Measurements from ENCODE around the gene SYNE4. TPM values are rescaled to one million over a fixed set of nuclear protein-coding genes. Genes with fewer than 3 reads are reported as not detected.

SYNE4 gene
- total RNA-seq, 1 experiment from 2014 or later, result 1.1 TPM

DNA sequence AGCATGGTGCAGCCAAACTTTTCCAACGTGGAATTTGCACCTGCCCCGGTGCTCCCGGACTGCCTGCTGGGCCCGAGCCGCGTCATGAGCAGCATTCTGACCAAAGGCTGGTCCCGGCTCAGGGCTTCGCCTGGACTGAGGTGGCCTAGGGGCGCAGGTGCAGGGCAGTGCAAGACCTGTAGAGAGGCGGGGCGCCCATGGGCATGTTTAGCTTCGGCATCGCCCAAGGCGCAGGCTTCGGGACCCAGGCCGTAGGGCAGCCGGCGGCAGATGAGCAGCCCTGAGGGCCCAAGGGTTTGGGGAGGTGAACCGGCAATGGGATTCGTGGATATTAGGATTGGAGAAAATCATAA is 48.7 kb downstream of the SYNE4 start:
- TF ChIP-seq POLR2AphosphoS5 (IDR thresholded peaks at IDR 0.05; ENCODE audit: low read depth, low read length) (no peak), SIN3A (IDR thresholded peaks at IDR 0.05; ENCODE audit: borderline replicate concordance, insufficient read depth, low read depth, low read length) (no peak), TCF7L2 (IDR thresholded peaks at IDR 0.05; ENCODE audit: low read depth, low read length) (no peak)
- TF ChIP-seq, protein P1, sequence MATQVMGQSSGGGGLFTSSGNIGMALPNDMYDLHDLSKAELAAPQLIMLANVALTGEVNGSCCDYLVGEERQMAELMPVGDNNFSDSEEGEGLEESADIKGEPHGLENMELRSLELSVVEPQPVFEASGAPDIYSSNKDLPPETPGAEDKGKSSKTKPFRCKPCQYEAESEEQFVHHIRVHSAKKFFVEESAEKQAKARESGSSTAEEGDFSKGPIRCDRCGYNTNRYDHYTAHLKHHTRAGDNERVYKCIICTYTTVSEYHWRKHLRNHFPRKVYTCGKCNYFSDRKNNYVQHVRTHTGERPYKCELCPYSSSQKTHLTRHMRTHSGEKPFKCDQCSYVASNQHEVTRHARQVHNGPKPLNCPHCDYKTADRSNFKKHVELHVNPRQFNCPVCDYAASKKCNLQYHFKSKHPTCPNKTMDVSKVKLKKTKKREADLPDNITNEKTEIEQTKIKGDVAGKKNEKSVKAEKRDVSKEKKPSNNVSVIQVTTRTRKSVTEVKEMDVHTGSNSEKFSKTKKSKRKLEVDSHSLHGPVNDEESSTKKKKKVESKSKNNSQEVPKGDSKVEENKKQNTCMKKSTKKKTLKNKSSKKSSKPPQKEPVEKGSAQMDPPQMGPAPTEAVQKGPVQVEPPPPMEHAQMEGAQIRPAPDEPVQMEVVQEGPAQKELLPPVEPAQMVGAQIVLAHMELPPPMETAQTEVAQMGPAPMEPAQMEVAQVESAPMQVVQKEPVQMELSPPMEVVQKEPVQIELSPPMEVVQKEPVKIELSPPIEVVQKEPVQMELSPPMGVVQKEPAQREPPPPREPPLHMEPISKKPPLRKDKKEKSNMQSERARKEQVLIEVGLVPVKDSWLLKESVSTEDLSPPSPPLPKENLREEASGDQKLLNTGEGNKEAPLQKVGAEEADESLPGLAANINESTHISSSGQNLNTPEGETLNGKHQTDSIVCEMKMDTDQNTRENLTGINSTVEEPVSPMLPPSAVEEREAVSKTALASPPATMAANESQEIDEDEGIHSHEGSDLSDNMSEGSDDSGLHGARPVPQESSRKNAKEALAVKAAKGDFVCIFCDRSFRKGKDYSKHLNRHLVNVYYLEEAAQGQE (IDR thresholded peaks at IDR 0.05; ENCODE audit: insufficient read depth in 1 of 2, low read depth in 2 of 2, low read length in 1 of 2), result no peak
- TF ChIP-seq, protein P2, sequence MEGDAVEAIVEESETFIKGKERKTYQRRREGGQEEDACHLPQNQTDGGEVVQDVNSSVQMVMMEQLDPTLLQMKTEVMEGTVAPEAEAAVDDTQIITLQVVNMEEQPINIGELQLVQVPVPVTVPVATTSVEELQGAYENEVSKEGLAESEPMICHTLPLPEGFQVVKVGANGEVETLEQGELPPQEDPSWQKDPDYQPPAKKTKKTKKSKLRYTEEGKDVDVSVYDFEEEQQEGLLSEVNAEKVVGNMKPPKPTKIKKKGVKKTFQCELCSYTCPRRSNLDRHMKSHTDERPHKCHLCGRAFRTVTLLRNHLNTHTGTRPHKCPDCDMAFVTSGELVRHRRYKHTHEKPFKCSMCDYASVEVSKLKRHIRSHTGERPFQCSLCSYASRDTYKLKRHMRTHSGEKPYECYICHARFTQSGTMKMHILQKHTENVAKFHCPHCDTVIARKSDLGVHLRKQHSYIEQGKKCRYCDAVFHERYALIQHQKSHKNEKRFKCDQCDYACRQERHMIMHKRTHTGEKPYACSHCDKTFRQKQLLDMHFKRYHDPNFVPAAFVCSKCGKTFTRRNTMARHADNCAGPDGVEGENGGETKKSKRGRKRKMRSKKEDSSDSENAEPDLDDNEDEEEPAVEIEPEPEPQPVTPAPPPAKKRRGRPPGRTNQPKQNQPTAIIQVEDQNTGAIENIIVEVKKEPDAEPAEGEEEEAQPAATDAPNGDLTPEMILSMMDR (IDR thresholded peaks at IDR 0.05), result no peak
- DNase-seq (ENCODE audit: low read depth, low spot score) (no peak), ATAC-seq (no peak; the same call in 1 of the 2 replicates)
- no peak overlapping the region for H3K4me3 ChIP-seq (ENCODE audit: low read depth in 2 of 2, low read length in 2 of 2)
- in situ Hi-C loops (cut with HindIII; ENCODE audit: low pct_unique_long_range_greater_than_20kb, low sequenced_read_pairs), result no loop called here
- H3K27me3 ChIP-seq (ENCODE audit: control insufficient read depth, insufficient read depth, low read length), result peaks cover 5% of the 10 kb centered on the region; the same call in 1 of the 2 replicates
- ChIA-PET CTCF (no interaction called here), POLR2A (no interaction called here)
- BruUV-seq (replicated peaks), result no TSS peak
- intact Hi-C loops (cut with micrococcal nuclease; ENCODE audit: unreplicated experiment), result no loop called here
- no peak overlapping the region for H3K27ac ChIP-seq (ENCODE audit: low read length)
- no peaks in the 10 kb centered on the region for H3K36me3 ChIP-seq (ENCODE audit: control insufficient read depth, insufficient read depth, low read length)
- no peaks in the 10 kb centered on the region for H3K4me1 ChIP-seq (ENCODE audit: control insufficient read depth, insufficient read depth, low read length)
- no peaks in the 10 kb centered on the region for H3K9me3 ChIP-seq (ENCODE audit: control insufficient read depth, insufficient read depth, low read depth, low read length)

DNA sequence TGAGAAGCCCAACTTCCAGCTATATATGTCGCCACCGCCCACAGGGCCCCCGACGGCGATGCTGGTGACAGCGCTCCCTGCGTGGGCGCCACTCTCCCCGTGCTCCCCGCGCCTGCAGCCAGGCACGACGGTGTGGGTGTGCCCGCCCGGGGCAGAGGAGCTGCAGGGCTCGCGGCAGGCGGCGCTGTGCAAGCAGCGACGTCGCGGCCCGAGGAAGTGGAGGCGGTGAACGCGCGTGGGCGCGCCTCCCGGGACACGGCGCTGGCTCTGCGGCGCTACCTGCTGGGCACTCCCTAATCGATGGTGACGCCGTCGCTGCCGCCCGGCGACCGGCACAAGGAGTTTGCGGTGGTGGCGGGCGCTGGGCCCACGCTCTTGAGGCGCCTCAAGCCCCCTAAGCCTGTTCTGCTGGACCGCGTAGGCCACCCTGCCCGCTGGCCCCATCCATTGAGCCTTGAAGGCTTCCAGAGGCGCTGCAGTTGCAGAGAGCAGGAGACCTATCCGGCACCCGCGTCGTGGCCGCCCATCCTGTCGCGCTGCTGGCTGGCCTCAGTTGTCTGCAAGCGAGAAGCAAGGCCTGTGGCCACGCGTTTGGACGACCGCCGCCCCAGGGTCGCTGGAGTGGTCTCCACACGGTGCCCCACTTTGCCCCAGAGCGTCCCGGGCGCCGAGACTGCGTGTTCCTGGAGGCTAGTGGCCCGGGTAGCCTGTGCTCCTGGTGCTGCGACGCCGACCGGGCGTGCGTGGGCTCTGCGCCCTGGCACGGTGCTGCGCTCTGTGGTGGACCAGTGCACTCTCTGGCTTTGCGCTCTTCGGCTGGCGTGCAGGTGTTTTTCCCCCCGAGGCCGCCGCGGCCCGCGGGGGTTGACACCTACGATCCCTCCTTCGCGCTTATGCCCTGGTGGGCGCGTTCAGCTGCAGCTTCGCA is 49.3 kb downstream of the SYNE4 start:
- ChIA-PET CTCF (no interaction called here), POLR2A (no interaction called here)
- intact Hi-C loops (cut with micrococcal nuclease; ENCODE audit: unreplicated experiment), result no loop called here
- no peaks in the 10 kb centered on the region for H3K9me3 ChIP-seq (ENCODE audit: control insufficient read depth, insufficient read depth, low read depth, low read length)
- H3K36me3 ChIP-seq (ENCODE audit: control insufficient read depth, insufficient read depth, low read length), result no peaks in the 10 kb centered on the region
- in situ Hi-C loops (cut with HindIII; ENCODE audit: low pct_unique_long_range_greater_than_20kb, low sequenced_read_pairs), result no loop called here
- no TSS peak for BruUV-seq (replicated peaks)
- no peaks in the 10 kb centered on the region for H3K4me1 ChIP-seq (ENCODE audit: control insufficient read depth, insufficient read depth, low read length)
- H3K27me3 ChIP-seq (ENCODE audit: control insufficient read depth, insufficient read depth, low read length), result peaks cover 5% of the 10 kb centered on the region; the same call in 1 of the 2 replicates
- no peak for TF ChIP-seq SIN3A (IDR thresholded peaks at IDR 0.05; ENCODE audit: borderline replicate concordance, insufficient read depth, low read depth, low read length)
- no peak for TF ChIP-seq POLR2AphosphoS5 (IDR thresholded peaks at IDR 0.05; ENCODE audit: low read depth, low read length)
- TF ChIP-seq, protein P1 (IDR thresholded peaks at IDR 0.05; ENCODE audit: insufficient read depth in 1 of 2, low read depth in 2 of 2, low read length in 1 of 2), result 0 out of 4 replicates have a peak, but pooled peaks of 1 of the 2 experiments have one; percentile 49
- no peak for TF ChIP-seq TCF7L2 (IDR thresholded peaks at IDR 0.05; ENCODE audit: low read depth, low read length)
- no peak overlapping the region for H3K27ac ChIP-seq (ENCODE audit: low read length)
- no peak for DNase-seq (ENCODE audit: low read depth, low spot score)
- peak overlapping the region in 1 of 2 experiments; percentile 12; a peak in 1 of 4 replicates for H3K4me3 ChIP-seq (ENCODE audit: low read depth in 2 of 2, low read length in 2 of 2)
- ATAC-seq, result peak; percentile 63

Data from Panc1 (cell line).